ENCODE results near the gene PRKCE.

Gene PRKCE

GRCh38 chr2:45965871-45966498 lies 314.5 kb downstream of the PRKCE start:
- TF ChIP-seq, protein P1, sequence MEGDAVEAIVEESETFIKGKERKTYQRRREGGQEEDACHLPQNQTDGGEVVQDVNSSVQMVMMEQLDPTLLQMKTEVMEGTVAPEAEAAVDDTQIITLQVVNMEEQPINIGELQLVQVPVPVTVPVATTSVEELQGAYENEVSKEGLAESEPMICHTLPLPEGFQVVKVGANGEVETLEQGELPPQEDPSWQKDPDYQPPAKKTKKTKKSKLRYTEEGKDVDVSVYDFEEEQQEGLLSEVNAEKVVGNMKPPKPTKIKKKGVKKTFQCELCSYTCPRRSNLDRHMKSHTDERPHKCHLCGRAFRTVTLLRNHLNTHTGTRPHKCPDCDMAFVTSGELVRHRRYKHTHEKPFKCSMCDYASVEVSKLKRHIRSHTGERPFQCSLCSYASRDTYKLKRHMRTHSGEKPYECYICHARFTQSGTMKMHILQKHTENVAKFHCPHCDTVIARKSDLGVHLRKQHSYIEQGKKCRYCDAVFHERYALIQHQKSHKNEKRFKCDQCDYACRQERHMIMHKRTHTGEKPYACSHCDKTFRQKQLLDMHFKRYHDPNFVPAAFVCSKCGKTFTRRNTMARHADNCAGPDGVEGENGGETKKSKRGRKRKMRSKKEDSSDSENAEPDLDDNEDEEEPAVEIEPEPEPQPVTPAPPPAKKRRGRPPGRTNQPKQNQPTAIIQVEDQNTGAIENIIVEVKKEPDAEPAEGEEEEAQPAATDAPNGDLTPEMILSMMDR (IDR thresholded peaks at IDR 0.05; ENCODE audit: borderline replicate concordance, insufficient read depth, low read depth, low read length): no peak
- no peak overlapping the region for H3K4me3 ChIP-seq (ENCODE audit: low read depth, low read length)

DNA sequence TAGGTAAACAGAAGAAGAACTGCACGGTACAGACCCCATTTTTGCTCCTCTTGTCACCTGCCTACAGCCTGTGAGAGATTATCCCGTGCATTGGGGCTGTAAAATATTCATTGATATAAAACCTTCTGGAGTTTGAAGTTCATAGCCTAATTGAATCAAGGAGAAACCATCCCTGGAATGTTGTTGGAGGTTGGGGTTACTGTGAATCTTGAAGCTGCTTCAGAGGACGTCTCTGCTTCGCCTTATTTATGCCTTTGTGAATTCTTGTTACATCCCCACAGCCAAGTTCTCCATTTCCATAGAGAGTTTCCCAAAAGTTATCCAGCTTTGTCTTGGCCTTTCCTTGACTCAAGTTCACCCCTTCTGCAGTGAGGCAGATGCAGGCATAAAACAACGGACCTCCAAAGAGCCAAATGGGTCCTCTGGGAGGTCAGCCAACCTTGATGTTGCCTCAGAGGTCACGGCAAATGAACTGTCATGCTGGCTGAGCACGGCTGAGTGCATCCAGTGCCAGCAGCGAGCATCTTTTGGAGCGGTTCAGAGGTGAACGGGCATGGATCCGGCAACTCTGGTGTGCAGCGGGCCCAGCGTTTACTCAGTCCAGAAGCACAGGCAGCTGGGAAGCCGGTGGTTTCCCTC lies 317.6 kb downstream of the PRKCE start:
- TF ChIP-seq, protein P1 (IDR thresholded peaks at IDR 0.05; ENCODE audit: borderline replicate concordance, insufficient read depth, low read depth, low read length): no peak
- no peak overlapping the region for H3K4me3 ChIP-seq (ENCODE audit: low read depth, low read length)

DNA sequence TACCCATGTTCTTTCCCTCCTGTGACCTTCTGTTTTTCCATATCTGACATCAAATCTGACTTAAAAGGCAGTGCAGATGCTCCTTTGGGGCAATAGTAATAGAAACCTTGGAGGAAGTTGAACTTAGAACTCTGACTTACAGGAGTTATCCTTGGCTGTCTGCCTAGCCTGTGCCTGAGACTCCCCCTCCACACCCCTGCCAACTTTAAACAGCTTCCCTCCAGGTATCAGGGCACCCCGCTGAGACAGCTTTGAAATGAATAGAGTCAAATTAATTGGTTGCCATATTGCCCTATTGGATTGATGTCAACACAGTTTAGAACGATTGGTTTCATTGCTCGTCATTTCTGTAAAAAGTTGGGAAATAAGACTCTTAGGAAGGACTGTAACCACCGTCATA lies 322.0 kb downstream of the PRKCE start:
- H3K4me3 ChIP-seq (ENCODE audit: low read depth, low read length): no peak overlapping the region
- TF ChIP-seq, protein P1 (IDR thresholded peaks at IDR 0.05; ENCODE audit: borderline replicate concordance, insufficient read depth, low read depth, low read length): no peak

DNA sequence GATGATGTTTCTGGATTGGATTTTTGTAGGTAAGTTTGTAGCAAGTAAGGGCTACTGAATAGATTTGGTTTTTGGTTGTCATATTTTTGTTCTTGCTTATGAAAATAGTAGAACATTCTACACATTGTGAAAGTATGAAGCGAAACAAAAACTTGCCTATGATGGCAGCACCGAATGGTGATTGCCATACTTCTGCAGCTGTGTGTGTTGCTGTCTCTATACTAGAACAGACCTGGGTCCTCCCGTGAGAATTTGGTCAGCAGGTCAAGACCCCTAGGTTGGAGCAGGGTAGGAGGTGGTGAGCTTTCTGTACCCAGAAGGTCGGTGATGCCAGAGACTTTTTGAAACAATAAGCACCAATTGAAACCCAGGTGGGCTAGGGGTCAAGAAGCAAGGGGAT lies 322.6 kb downstream of the PRKCE start:
- TF ChIP-seq, protein P1 (IDR thresholded peaks at IDR 0.05; ENCODE audit: borderline replicate concordance, insufficient read depth, low read depth, low read length): no peak
- no peak overlapping the region for H3K4me3 ChIP-seq (ENCODE audit: low read depth, low read length)

GRCh38 chr2:45974762-45975408 lies 323.4 kb downstream of the PRKCE start:
- TF ChIP-seq, protein P1 (IDR thresholded peaks at IDR 0.05; ENCODE audit: borderline replicate concordance, insufficient read depth, low read depth, low read length): no peak
- no peak overlapping the region for H3K4me3 ChIP-seq (ENCODE audit: low read depth, low read length)

GRCh38 chr2:45975752-45976517 lies 324.5 kb downstream of the PRKCE start:
- TF ChIP-seq, protein P1 (IDR thresholded peaks at IDR 0.05; ENCODE audit: borderline replicate concordance, insufficient read depth, low read depth, low read length): no peak
- no peak overlapping the region for H3K4me3 ChIP-seq (ENCODE audit: low read depth, low read length)
